Breast epithelium (tissue), 4 donors: ENCODE data around the gene KXD1. TPM values are rescaled to one million over a fixed set of nuclear protein-coding genes. Genes with fewer than 3 reads are reported as not detected.
"Not testable (repeated sequence)": the region's sequence is repeated elsewhere in the genome, so short reads cannot be mapped to it uniquely, and the experiment has no call there.

Experiments used
- DNase-seq, 2 donors: peaks; one replicate each; pipeline ENCODE4 v3.0.0-alpha.2; 2019; ENCODE audit warnings: low spot score in 2 of 2
- H3K27ac ChIP-seq, 2 donors: fragments of 200-600 bp; sonication (generic) in 1 of 2; one replicate each; pipeline ENCODE4 v1.5.1; 2016 to 2019; ENCODE audit warnings: mild to moderate bottlenecking in 1 of 2
- H3K27me3 ChIP-seq, 2 donors: fragments of 200-600 bp; sonication (generic) in 1 of 2; one replicate each; pipeline versions ENCODE4 v1.5.1 to v1.6.0; 2017 to 2019; ENCODE audit warnings: control low read depth in 1 of 2, mild to moderate bottlenecking in 1 of 2
- H3K36me3 ChIP-seq: fragments of 200-600 bp; one replicate; pipeline ENCODE4 v1.5.1; 2019
- H3K4me1 ChIP-seq, 2 donors: fragments of 200-600 bp; sonication (generic); one replicate each; pipeline ENCODE4 v1.5.1; 2016 to 2019; ENCODE audit warnings: control low read depth in 1 of 2
- H3K4me3 ChIP-seq, 3 donors: fragments of 200-600 bp; sonication (generic); 1 replicate in 2 of 3; 2 replicates in 1 of 3; pipeline ENCODE4 v1.5.1; 2016 to 2019; ENCODE audit warnings: mild to moderate bottlenecking in 3 of 3, moderate library complexity in 2 of 3
- H3K9me3 ChIP-seq, 2 donors: fragments of 200-600 bp; sonication (generic) in 1 of 2; one replicate each; pipeline ENCODE4 v1.5.1; 2016 to 2019; ENCODE audit warnings: control low read depth in 1 of 2
- POLR2A ChIP-seq: fragments of 450-650 bp; IDR thresholded peaks from one replicate; pipeline ENCODE4 v1.6.1; 2016; ENCODE audit warnings: antibody characterized with exemption, mild to moderate bottlenecking, moderate library complexity
- POLR2AphosphoS5 ChIP-seq, 3 donors: sonication (generic); formaldehyde crosslinking; IDR thresholded peaks; one replicate each; pipeline ENCODE4 v1.6.1; 2017; ENCODE audit warnings: antibody characterized with exemption in 3 of 3
- intact Hi-C: fragments of 100-400 bp; cut with DNase I; formaldehyde crosslinking; loops from one replicate; pipeline ENCODE4 v1.15.1; 2023; ENCODE audit warnings: low total_unique reads
- total RNA-seq, 3 donors: library from RNA; depleted of rRNA; stranded (reverse); fragments of >200 nt; gene quantifications; one replicate each; pipeline ENCODE4 v1.1.0, GENCODE V29; 2016
- TF ChIP-seq, protein P1 (sequence below), 3 donors: fragments of 450-650 bp; IDR thresholded peaks; one replicate each; pipeline ENCODE4 v1.5.1; 2016 to 2017; ENCODE audit warnings: antibody characterized with exemption in 3 of 3, mild to moderate bottlenecking in 3 of 3, moderate library complexity in 3 of 3

Gene KXD1
- total RNA-seq, 3 donors from 2014 or later = 92.6 to 140 (median 139) TPM

DNA sequence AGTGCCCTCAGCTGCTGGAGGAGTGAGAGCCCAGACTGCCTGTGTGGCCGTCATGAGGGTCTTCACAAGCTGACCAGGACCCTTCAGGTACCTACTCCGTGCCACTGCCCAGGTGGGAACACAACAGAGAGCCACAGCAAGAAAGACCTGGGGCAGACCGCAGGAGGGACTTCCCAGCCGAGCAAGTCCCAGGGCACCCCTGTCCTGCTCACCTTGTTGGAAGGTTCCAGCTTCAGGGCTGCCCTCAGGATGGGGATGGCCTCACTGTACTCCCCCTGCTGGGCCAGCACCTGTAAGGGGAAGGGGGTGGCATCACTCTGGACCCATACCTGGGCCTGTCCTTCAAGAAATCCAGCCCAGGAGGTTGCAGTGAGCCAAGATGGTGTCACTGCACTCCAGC lies 24.6 kb upstream of the KXD1 start:
- Histone ChIP-seq H3K36me3 (peaks cover 8% of the 10 kb centered on the region), H3K27ac (no peak overlapping the region), H3K27me3 (no peaks in the 10 kb centered on the region), H3K9me3 (no peaks in the 10 kb centered on the region), H3K4me1 (no peaks in the 10 kb centered on the region), H3K4me3 (no peak overlapping the region)
- TF ChIP-seq POLR2AphosphoS5 (IDR thresholded peaks at IDR 0.05) (no peak), POLR2A (no peak)
- TF ChIP-seq, protein P1, sequence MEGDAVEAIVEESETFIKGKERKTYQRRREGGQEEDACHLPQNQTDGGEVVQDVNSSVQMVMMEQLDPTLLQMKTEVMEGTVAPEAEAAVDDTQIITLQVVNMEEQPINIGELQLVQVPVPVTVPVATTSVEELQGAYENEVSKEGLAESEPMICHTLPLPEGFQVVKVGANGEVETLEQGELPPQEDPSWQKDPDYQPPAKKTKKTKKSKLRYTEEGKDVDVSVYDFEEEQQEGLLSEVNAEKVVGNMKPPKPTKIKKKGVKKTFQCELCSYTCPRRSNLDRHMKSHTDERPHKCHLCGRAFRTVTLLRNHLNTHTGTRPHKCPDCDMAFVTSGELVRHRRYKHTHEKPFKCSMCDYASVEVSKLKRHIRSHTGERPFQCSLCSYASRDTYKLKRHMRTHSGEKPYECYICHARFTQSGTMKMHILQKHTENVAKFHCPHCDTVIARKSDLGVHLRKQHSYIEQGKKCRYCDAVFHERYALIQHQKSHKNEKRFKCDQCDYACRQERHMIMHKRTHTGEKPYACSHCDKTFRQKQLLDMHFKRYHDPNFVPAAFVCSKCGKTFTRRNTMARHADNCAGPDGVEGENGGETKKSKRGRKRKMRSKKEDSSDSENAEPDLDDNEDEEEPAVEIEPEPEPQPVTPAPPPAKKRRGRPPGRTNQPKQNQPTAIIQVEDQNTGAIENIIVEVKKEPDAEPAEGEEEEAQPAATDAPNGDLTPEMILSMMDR (IDR thresholded peaks at IDR 0.05) = no peak
- intact Hi-C loops = loop anchor here (2.0 kb wide), 1 partner anchor 46 kb away; no protein-coding TSS in a partner anchor
- no peak for DNase-seq

DNA sequence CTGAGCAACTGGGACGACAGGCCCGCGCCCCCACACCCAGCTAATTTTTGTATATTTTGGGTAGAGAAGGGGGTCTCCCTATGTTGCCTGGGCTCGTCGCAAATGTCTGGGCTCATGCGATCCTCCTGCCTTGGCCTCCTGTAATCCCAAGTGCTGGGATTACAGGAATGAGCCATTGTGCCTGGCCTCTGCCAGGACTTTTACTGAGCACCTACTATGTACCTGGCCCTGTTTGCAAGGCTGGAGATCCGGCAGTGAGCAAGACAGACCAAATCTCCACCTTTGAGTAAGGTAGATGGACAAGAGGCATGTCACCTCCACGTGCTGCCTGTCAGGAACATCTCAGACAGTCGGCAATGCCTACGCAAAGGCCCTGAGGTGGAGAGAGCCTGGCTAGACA lies 21.2 kb upstream of the KXD1 start:
- no peaks in the 10 kb centered on the region for H3K27me3 ChIP-seq
- H3K4me1 ChIP-seq = no peaks in the 10 kb centered on the region
- intact Hi-C loops = no loop called here
- no peak overlapping the region for H3K27ac ChIP-seq
- H3K36me3 ChIP-seq = peaks cover 12% of the 10 kb centered on the region
- no peak overlapping the region for H3K4me3 ChIP-seq
- H3K9me3 ChIP-seq = no peaks in the 10 kb centered on the region
- no peak for DNase-seq
- TF ChIP-seq, protein P1 (IDR thresholded peaks at IDR 0.05) = no peak
- TF ChIP-seq POLR2A = no peak
- no peak for TF ChIP-seq POLR2AphosphoS5 (IDR thresholded peaks at IDR 0.05)

DNA sequence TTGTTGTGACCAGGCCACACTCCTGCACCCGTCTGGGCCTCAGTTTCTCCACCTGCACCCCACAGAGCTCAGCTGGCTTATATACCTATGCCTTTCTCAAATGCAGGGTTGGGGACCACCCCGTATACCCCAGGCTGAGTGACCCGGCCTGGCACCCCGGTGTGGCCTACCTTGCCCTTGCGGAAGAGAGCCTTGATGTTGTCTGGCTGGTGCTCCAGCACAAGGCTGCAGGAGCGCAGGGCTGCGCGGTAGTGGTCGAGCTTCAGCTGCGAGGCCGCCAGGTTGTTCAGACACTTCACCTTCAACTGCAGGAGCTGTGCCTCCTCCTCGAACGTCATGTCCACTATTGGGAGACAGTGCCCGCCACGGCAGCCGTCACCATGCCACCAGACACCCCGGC lies 20.2 kb upstream of the KXD1 start:
- Histone ChIP-seq H3K27ac (no peak overlapping the region), H3K9me3 (no peaks in the 10 kb centered on the region), H3K27me3 (no peaks in the 10 kb centered on the region), H3K36me3 (peaks cover 14% of the 10 kb centered on the region), H3K4me3 (no peak overlapping the region), H3K4me1 (no peaks in the 10 kb centered on the region)
- intact Hi-C loops = no loop called here
- no peak for DNase-seq
- TF ChIP-seq, protein P1 (IDR thresholded peaks at IDR 0.05) = no peak
- TF ChIP-seq POLR2AphosphoS5 (IDR thresholded peaks at IDR 0.05) = no peak
- TF ChIP-seq POLR2A = no peak

DNA sequence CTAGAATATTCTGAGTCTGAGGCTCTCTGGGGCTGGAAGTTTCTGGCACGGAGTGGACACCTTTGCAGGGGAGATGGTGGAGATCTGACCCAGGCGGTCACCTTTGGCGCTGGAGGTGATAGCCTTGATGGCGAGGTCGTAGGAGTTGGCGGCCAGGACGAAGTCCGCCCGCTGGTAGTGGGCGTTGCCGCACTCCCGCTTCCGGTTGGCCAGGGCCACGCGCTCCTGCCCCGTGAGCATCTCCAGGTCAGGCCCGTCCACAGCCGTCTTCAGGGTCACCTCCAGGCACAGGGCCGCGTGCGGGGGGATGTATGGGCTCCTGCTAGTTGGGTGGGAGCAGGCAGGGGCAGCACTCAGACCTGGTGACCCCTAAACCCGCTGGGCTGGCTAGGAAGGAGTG lies 19.6 kb upstream of the KXD1 start:
- Histone ChIP-seq H3K4me1 (no peaks in the 10 kb centered on the region), H3K36me3 (peaks cover 7% of the 10 kb centered on the region), H3K27me3 (no peaks in the 10 kb centered on the region), H3K4me3 (no peak overlapping the region), H3K27ac (no peak overlapping the region), H3K9me3 (no peaks in the 10 kb centered on the region)
- TF ChIP-seq POLR2A = no peak
- TF ChIP-seq, protein P1 (IDR thresholded peaks at IDR 0.05) = no peak
- TF ChIP-seq POLR2AphosphoS5 (IDR thresholded peaks at IDR 0.05) = no peak
- no peak for DNase-seq
- intact Hi-C loops = no loop called here

DNA sequence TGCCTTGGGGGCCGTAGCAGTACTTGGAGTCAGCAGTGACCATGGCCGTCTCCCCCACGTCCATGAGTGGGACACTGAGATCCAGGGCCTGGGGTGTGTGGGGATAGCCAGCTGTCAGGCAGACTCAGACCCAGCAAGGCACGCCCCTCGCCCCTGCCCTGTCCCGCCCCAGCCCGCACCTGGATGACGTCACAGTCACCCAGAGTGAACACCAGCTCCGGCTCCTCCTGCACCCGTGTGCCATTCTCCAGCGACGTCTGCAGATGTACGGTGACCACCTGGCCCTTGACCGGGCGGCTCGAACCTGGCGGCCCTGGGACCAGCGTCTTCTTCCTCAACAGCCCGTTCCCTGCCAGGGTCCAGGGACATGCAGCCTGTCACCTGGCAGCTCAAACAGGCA lies 18.3 kb upstream of the KXD1 start:
- Histone ChIP-seq H3K27ac (no peak overlapping the region), H3K36me3 (peaks cover 5% of the 10 kb centered on the region), H3K27me3 (no peaks in the 10 kb centered on the region), H3K4me3 (no peak overlapping the region), H3K4me1 (no peaks in the 10 kb centered on the region), H3K9me3 (no peaks in the 10 kb centered on the region)
- intact Hi-C loops = no loop called here
- no peak for DNase-seq
- no peak for TF ChIP-seq POLR2AphosphoS5 (IDR thresholded peaks at IDR 0.05)
- TF ChIP-seq, protein P1 (IDR thresholded peaks at IDR 0.05) = no peak

DNA sequence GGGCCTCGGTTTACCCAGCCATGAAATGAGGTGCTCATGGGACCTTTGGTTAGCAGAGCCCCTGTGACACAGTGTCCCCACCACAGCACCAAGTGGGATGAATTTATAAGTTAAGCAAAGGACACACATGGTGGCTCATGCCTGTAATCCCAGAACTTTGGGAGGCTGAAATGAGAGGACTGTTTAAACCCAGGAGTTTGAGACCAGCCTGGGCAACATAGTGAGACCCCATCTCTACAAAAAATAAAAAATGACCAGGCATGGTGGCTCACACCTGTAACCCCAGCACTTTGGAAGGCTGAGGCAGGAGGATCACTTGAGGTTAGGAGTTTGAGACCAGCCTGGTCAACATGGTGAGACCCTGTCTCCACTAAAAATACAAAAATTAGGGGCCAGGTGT lies 17.5 kb upstream of the KXD1 start:
- H3K9me3 ChIP-seq, intact Hi-C loops, DNase-seq, H3K4me1 ChIP-seq, H3K27me3 ChIP-seq, H3K36me3 ChIP-seq, H3K4me3 ChIP-seq, H3K27ac ChIP-seq: not testable (repeated sequence)
